ENCODE results near the gene EIF4H. TPM values are rescaled to one million over a fixed set of nuclear protein-coding genes. Genes with fewer than 3 reads are reported as not detected.
"Not testable (repeated sequence)": the region's sequence is repeated elsewhere in the genome, so short reads cannot be mapped to it uniquely, and the experiment has no call there.

The EIF4H gene
- total RNA-seq, 1 experiment from 2014 or later, result 448 TPM

DNA sequence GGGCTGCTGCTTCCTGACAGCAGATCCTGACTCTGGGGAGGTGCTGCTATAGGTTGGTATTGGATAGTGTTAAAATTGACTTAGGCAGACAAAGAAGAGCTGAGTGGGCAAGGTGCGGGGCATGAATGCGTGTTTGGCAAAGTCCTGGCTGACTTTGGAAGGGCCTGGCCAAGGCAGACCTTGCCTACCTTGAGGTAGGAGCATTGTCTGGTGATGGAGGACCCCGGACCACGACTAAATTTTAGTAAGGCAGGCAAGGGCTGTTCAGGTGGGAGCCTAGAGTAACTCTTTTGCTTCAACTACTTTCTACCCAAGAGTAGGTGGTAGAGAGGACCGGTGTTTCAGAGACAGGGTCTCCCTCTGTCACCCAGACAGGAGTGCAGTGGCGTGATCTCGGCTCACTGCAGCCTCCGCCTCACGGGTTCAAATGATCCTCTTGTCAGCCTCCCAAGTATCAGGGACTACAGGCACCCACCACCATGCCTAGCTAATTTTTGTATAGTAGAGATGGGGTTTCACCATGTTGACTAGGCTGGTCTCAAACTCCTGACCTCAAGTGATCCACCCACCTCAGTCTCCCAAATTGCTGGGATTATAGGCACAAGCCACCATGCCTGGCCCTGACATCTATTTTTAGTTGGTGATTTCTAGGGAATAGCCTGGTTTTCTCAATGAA is 23.4 kb downstream of the EIF4H start:
- DNase-seq (ENCODE audit: low read depth), result no peak

DNA sequence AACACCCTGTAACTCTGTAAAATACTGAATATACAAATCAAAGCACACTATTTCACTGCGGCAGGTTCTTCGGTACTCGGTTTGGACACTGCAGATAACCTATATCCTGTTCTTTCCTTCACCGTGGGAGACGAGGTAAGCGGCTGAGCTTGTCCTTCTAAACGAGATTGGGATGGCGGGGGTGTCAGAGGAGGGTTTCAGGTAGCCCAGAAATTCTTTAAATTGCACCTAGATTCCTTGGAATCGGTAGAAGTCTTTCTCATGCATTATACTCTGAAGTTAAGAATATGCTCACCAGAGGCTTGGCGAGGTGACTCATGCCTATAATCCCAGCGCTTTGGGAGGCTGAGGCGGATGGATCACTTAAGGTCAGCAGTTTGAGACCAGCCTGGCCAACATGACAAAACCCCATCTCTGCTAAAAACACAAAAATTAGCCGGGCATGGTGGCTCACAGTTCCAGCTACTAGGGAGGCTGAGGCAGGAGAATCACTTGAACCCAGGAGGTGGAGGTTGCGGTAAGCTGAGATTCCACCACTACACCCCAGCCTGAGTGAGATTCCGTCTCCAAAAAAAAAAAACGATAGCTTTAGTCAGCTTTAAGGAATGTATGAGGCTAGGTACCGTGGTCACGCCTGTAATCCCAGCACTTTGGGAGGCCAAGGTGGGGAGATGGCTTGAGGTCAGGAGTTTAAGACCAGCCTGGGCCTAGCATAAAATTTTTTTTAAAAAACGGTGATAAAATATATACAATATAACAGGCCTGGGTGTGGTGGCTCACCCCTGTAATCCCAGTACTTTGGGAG is 25.6 kb downstream of the EIF4H start:
- peak; percentile 61 for DNase-seq (ENCODE audit: low read depth)

DNA sequence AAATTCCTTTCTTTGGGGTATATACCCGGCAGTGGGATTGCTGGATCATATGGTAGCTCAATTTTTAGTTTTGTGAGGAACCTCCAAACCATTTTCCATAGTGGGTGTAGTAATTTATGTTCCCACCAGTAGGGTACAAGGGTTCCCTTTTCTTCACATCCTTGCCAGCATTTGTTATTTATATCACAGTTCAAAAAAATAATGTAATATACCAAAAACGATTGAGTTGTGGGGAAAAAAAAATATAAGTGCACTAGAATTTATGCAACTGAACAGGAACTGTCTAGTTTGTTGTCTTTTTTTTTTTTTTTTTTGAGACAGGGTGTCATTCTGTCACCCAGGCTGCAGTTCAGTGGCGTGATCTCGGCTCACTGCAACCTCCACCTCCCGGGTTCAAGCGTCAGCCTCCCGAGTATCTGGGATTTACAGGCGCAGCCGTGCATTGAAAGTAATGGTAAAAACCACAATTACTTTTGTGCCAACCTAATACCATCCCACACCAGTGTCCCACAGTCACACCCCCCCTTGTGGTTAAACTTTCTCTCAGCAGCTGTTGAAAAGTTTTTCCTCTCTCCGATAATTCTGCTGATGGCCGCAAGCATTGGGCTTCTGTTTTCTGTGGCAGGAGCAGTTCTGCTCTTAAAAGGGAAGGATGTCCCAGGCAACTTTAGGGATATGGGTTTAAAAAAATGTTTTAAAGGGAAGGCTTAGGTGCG is 28.8 kb downstream of the EIF4H start:
- peak; percentile 93 for DNase-seq (ENCODE audit: low read depth)

DNA sequence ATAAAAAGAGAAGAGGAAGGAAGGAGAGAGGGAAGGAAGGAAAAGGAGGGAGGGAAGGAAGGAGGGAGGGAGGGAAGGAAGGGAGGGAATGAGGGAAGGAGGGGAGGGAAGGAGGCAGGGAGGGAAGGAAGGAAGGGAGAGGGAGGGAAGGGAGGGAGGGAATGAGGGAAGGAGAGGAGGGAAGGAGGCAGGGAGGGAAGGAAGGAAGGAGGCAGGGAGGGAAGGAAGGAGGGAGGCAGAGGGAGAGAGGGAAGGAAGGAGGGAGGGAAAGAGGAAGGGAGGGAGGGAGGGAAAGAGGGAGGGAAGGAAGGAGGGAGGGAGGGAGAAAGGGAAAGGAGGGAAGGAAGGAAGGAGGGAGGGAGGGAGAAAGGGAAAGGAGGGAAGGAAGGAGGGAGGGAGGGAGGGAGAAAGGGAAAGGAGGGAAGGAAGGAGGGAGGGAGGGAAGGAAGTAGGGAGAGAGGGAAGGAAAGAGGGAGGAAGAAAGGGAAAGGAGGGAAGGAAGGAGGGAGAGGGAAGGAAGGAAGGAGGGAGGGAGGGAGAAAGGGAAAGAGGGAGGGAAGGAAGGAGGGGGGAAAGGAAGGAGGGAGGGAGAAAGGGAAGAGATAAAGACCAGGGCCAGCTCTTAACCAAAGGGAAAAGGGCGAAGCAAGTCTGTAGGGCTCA is 29.9 kb downstream of the EIF4H start:
- no peak for DNase-seq (ENCODE audit: low read depth)

DNA sequence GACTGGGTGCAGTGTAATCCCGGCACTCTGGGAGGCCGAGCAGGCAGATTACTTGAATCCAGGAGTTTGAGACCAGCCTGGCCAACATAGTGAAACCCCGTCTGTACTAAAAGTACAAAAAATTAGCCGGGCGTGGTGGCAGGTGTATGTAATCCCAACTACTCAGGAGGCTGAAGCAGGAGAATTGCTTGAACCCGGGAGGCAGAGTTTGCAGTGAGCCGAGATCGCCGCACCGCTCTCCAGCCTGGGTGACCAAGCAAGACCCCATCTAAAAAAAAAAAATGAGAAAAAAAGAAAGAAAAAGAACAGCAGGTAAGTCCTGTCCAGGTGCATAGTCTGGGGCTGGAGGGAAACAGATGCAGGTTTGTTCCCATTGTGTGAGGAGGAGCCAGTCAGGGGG is 31.9 kb downstream of the EIF4H start:
- not testable (repeated sequence) for DNase-seq (ENCODE audit: low read depth)

DNA sequence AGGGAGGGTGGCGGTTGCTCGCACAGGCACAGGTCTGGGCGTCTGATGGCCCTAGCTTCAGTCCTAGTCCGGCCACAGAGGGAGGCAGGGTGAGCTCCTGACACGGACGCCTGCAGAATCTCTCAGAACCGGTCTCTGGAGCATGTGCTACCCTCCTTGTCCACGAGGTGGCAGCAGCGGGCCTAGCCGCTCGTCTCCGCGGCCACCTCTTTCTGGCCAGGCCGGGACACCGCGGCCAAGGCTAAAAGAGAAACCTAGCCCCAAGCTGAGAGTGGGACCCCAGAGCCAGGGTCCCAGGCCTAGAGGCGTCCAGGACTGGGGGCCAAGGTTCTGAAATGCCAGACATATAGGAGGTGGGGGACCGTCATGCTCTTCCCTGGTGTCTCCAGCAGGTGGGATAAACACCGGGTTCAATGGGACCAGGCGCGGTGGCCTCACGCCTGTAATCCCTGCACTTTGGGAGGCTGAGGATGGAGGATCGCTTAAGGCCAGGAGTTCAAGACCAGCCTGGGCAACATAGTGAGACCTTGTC is 32.5 kb downstream of the EIF4H start:
- peak; percentile 68 for DNase-seq (ENCODE audit: low read depth)

DNA sequence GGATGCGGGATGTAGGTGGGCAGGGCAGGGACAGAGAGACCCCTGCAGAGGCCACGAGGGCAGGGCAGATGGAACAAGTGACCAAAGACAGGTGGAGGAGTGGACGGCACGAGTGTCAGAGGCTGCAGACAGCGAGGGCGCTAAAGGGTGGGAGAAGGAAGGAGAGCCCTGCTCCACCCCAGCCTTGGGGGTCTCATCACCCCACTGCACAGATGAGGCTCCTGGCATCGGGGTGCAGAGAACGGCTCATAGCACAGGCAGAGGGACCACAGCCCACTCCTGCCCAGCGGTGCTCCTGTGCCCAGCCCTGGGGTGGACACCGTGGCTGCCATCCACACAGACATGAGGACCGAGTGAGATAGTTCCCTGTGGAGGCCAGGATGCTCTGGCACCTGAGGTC is 33.4 kb downstream of the EIF4H start:
- no peak for DNase-seq (ENCODE audit: low read depth)

DNA sequence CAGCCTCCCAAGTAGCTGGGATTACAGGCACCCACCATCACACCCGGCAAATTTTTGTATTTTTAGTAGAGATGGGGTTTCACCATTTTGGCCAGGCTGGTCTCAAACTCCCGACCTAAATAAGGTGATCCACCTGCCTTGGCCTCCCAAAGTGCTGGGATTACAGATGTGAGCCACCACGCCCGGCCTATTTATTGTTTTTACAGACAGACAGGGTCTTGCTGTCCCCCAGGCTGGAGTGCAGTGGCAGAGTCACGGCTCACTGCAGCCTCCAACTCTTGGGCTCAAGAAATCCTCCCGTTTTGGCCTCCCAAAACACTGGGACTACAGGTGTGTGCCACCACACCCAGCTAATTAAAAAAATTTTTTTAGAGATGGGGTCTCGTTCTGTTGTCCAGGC is 34.1 kb downstream of the EIF4H start:
- not testable (repeated sequence) for DNase-seq (ENCODE audit: low read depth)

DNA sequence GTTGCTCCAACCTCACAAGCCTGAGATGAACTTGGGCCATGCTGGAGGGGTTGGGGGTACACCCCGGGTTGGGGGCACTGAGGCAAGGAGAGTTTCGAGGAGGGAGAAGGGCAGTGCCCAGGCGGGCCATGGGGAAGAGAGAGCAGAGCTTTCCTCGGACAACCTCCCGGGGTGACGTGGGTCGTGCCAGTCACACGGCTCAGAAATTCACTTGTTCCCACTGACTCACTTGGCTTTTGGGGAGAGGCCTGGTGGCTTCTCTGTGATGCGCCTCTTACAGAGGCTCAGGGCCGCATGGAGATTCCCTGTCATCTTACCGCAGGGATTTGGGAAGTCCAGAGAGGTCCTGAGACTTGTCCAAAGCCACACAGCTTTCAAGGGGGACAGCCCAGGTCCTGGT is 38.5 kb downstream of the EIF4H start:
- DNase-seq (ENCODE audit: low read depth), result no peak

DNA sequence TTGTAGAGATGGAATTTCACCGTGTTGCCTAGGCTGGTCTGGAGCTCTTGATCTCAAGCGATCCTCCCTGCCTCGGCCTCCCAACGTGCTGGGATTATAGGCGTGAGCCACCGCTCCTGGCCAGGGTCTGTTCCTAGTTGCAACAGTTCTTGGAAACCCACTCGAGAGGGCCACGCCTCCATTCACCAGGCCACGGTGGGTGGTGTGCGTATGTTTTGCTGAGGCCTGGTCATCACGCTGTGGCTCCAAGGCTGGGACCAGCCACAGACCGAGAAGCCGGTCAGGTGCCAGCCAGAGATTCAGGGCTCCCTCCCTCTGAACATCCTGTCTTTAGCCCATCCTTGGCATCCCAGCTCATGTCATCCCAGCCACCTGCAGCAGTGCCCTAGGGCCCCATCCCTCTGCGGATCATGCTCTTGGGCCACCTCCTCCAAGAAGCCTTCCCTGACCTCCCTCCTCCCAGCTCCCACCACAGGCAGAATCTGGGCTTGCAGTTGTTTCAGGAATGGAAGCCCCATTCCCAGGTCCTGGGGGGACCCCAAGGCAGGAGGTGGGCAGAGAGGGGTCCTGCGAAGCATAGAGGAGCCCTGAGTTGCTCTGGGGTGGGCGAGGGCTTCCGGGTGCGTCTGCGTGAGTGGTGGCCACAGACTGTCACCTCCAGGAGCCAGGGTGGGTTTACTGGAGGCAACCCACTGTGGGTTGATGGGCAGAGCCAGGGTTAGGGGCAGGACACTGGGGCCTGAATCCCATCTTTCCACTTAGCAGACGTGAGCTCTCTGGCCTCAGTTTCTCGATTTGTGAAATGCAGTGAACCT is 40.9 kb downstream of the EIF4H start:
- no peak for DNase-seq (ENCODE audit: low read depth)

DNA sequence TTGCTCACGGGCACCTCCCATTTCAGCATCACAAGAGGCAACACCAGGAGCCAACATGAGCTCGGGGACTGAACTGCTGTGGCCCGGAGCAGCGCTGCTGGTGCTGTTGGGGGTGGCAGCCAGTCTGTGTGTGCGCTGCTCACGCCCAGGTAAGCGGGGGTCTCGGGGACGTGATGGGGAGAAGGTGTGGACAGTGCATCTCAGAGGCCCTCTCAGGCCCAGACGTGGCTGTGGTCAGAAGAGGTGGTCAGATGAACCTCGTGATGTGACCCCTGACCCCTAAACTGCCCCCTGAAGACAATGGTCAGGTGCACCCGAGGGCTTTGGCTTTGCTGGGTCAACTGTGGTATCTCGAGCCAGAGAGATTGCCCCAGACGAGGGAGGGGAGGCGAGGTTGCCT is 41.8 kb downstream of the EIF4H start:
- no peak for DNase-seq (ENCODE audit: low read depth)

DNA sequence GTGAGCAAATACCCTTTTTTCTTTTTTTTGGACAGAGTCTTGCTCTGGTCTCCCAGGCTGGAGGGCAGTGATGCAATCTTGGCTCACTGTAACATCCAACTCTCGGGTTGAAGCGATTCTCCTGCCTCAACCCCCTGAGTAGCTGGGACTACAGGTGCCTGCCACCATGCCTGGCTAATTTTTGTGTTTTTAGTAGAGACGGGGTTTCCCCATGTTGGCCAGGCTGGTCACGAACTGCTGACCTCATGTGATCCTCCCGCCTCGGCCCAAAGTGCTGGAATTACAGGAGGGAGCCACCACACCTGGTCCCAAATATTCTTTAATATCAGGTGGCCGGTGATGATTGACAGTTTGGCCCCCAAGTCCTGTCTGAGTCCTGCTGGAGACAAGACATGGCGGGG is 42.2 kb downstream of the EIF4H start:
- no peak for DNase-seq (ENCODE audit: low read depth)

DNA sequence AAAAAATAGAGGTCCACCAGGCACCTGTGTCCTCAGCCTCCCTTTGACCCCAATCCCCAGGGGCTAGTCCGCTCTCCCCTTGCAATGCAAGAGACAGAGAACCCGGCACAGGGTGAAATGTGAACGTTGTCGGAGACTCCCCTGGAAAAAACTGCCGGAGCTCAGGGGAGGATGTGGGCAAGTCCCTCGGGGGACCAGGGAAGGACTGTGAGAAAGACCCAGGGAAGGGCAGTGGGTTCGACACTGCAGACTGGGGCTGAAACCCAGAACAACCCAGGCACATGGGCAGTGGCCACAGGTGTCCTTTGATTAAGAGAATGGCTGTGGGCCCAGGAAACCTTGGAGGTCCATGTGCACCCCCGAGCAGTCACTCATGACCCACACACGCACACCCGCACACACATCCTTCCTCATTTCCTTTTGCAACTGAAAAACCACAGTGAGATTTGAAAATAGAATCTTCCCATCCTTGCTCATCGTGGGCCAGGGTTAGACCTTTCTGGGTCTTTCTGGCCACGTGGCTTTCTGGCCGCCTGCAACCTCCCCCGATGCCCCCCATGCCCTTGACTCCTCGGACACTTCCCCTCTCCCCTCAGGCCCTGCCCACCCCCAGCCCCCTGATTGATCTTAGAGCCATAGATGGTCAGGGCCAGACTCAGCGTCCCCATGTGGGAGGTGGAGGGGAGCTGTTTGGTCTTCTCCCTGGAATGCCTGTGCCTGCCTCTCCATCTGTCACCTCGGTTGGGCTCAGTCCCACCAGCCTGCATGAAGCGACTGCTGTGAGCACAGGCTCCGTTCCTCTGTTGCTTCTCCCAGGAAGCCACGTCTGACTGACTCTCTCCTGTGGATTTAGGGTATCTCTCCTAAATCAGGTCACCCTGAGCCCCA is 43.5 kb downstream of the EIF4H start:
- DNase-seq (ENCODE audit: low read depth), result no peak

DNA sequence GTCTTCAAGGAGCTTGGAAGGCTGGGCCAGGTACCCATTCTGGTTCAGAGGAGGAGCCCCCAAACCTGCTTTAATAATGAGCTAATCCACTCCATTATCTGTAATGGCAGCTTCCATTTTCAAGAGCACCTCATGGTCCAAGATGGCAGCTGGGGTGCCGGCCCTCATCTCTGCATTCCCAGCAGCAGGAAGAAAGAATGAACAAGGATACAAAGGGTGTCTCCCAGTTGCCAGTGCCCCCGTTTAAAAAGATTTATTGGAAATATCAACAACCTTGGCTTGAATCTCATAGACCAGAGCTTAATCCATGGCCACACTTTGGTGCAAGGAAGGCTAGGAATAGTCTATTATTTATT is 44.2 kb downstream of the EIF4H start:
- no peak for DNase-seq (ENCODE audit: low read depth)

DNA sequence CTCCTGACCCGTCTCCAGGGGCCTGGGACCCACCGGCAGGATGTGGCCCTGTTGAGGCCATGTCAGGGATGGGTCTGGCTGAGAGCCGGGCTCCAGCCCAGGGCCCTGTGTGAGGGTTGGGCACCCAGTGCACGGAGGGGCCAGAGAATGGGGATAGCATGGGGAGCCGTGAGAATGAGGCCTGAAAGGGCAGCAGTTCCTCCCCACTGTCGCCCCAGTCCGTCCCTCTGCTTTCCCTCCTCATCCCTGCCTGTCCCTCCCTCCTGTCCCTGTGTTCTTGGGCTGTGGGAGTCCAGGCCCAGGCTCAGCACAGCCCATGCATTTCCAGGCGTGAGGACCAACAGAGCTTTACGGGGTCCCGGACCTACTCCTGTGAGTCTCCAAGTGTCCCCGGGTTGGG is 45.3 kb downstream of the EIF4H start:
- DNase-seq (ENCODE audit: low read depth), result no peak

DNA sequence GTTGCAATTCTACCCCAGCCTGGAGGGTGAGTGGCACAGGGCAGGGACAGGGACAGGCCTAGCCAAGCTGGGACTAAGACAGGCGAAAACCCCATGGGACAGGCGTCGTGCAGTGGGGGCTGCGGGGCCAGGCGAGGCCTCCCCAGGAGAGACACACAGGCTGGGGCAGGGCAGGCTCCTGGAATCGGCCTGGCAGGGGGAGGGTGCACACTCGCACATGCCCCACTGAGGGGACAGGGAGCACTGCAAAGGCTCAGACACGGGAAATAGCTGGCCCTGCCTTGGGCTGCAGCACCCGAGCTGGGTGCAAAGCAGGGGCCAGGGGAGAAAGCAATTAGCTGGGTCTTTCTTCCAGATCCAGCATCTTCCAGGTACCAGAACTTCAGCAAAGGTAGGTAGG is 46.1 kb downstream of the EIF4H start:
- no peak for DNase-seq (ENCODE audit: low read depth)

DNA sequence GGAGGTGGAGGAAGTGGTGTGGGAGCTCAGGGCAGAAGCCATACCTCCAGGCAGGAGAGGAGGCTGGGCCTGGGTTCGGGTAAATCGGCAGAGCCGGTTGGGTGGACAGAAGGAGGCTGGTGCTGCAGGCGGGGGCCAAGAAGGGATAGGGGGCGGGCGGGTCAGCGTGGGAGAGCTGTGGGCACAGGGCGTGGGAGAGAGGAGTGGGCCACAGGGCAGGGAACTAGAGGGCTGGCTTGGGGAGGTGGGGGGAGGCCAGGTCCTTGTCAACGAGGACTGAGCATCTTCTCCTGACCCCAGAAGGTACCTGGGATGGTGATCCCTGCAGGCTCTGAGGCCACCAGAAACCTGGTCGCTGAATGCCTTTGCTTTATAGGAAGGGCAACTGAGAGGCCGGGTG is 47.6 kb downstream of the EIF4H start:
- DNase-seq (ENCODE audit: low read depth), result no peak

DNA sequence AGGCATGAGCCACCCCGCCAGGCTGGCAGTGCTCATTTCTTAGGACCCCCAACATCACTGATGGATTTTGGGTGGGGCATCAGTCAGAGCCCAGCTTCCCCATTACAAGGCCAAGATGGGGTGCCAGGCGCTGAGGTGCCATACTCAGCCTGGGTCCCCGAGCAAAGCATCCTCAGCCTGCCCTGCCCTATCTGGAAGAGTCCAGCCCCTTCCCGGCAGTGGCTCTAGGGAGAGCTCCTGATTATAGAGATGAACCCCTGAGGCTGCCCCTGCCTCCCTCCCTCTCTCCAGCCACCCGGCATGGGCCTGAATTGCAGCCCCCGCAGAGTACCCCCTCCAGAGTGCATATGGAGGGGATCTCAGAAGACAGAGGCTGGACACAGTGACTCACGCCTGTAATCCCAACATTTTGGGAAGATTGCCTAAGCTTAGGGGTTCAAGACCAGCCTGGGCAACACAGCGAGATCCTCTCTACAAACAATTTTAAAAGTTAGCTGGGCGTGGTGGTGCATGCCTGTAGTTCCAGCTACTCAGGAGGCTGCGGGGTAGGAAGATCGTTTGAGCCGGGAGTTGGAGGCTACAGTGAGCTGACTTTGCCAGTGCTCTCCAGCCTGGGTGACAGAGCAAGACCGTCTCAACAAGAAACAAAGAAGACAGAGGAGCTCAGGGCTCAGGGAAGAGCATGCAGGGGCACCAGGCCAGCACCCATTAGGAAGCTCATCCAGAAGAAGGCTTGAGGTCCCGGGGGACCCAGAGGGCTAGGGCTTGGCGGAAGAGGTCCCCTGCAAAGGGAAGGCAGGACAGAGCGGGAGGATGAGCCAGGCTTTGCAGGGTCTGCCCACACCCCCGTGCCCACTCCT is 48.9 kb downstream of the EIF4H start:
- no peak for DNase-seq (ENCODE audit: low read depth)

Data from LHCN-M2 (cell line).